CD4-positive, alpha-beta T cell (primary cell): ENCODE measurements around the gene YTHDF1. TPM values are rescaled to one million over a fixed set of nuclear protein-coding genes. Genes with fewer than 3 reads are reported as not detected.

Experiments used
- ATAC-seq: fragments of 200-7000 bp; cut with Tn5 transposase; one replicate; pipeline ENCODE4 v1.10.0; 2022; ENCODE audit warnings: mild to moderate bottlenecking; ENCODE audit not compliant: poor library complexity
- CTCF ChIA-PET: fragments of 350-600 bp; sonication (Branson Sonifier 250); formaldehyde crosslinking; loops from one replicate; lab custom pipeline; 2021; ENCODE audit warnings: antibody characterized with exemption, inconsistent platforms; lab: Charles Lee
- POLR2A ChIA-PET: fragments of 350-600 bp; sonication (Branson Sonifier 250); formaldehyde crosslinking; loops from one replicate; lab custom pipeline; 2021; ENCODE audit warnings: antibody characterized with exemption, inconsistent platforms; lab: Charles Lee
- DNase-seq, 14 experiments: peaks; one replicate each; pipeline ENCODE4 v3.0.0-alpha.2; 2013 to 2020; ENCODE audit warnings: mixed read lengths in 2 of 14
- H3K27ac ChIP-seq, 2 donors: one replicate each; pipeline versions ENCODE4 v1.5.1 to v1.7.0; 2013; ENCODE audit warnings: low read length in 2 of 2, low read depth in 1 of 2, mild to moderate bottlenecking in 1 of 2
- H3K27me3 ChIP-seq, 2 experiments: 1 replicate in 1 of 2; 2 replicates in 1 of 2; pipeline versions ENCODE4 v1.6.1 to v1.7.0; 2013; ENCODE audit warnings: low read length in 2 of 2, control low read depth in 1 of 2, mild to moderate bottlenecking in 1 of 2, moderate library complexity in 1 of 2; ENCODE audit not compliant: insufficient read depth in 2 of 2, control insufficient read depth in 1 of 2
- H3K36me3 ChIP-seq: one replicate; pipeline ENCODE4 v1.6.1; 2013; ENCODE audit warnings: low read length, control low read depth; ENCODE audit not compliant: insufficient read depth
- H3K4me1 ChIP-seq: one replicate; pipeline ENCODE4 v1.6.1; 2013; ENCODE audit warnings: low read length, control low read depth; ENCODE audit not compliant: insufficient read depth
- H3K4me3 ChIP-seq: one replicate; pipeline ENCODE4 v1.5.1; 2013; ENCODE audit warnings: mild to moderate bottlenecking, low read length, moderate library complexity
- H3K9me3 ChIP-seq, 2 experiments: 1 replicate in 1 of 2; 2 replicates in 1 of 2; pipeline versions ENCODE4 v1.6.1 to v1.7.0; 2013; ENCODE audit warnings: low read length in 2 of 2, mild to moderate bottlenecking in 2 of 2, control low read depth in 1 of 2, moderate library complexity in 1 of 2; ENCODE audit not compliant: control insufficient read depth in 1 of 2, insufficient read depth in 1 of 2
- H3K27ac Mint-ChIP-seq: one replicate; pipeline ENCODE4 v1.8.0; 2020; ENCODE audit warnings: mixed read lengths
- H3K27me3 Mint-ChIP-seq: one replicate; pipeline ENCODE4 v1.8.0; 2021; ENCODE audit warnings: mixed read lengths
- H3K36me3 Mint-ChIP-seq: one replicate; pipeline ENCODE4 v1.8.0; 2021; ENCODE audit warnings: low read depth, mixed read lengths
- H3K4me1 Mint-ChIP-seq: one replicate; pipeline ENCODE4 v1.8.0; 2021; ENCODE audit warnings: low read depth, mixed read lengths
- H3K4me3 Mint-ChIP-seq: one replicate; pipeline ENCODE4 v1.8.0; 2020; ENCODE audit warnings: mild to moderate bottlenecking, mixed read lengths
- H3K9me3 Mint-ChIP-seq: one replicate; pipeline ENCODE4 v1.8.0; 2020; ENCODE audit warnings: mixed read lengths
- CTCF ChIP-seq: fragments of 200-600 bp; IDR thresholded peaks from one replicate; pipeline ENCODE4 v1.8.0; 2022; ENCODE audit warnings: antibody characterized with exemption, mild to moderate bottlenecking
- intact Hi-C, 2 experiments: fragments of 100-400 bp; cut with DNase I in 1 of 2; cut with micrococcal nuclease in 1 of 2; formaldehyde crosslinking; loops; one replicate each; pipeline versions ENCODE4 v1.15.1 to v1.9.0; 2023 to 2025; cut with DNase I, micrococcal nuclease
- microRNA-seq: library from miRNA; unstranded; fragments of <30 nt; microRNA quantifications from one replicate; pipeline ENCODE4 v1.2.0, GENCODE V29; 2021; ENCODE audit warnings: borderline microRNAs expressed, borderline replicate concordance
- total RNA-seq, 174 experiments: library from RNA in 2 of 174; stranded (reverse) in 2 of 174; gene quantifications; one replicate each; pipeline ENCODE4 v1.2.3 and lab custom pipeline; 2021 to 2026

Gene YTHDF1
- total RNA-seq, 2 experiments from 2014 or later = 43.7 to 44.1 TPM

GRCh38 chr20:63147532-63147931 is 68.4 kb downstream of the YTHDF1 start:
- DNase-seq (no peak), ATAC-seq (no peak)
- H3K9me3 Mint-ChIP-seq = peaks cover 6% of the 10 kb centered on the region
- H3K36me3 Mint-ChIP-seq = no peaks in the 10 kb centered on the region
- no peaks in the 10 kb centered on the region for H3K4me1 Mint-ChIP-seq
- ChIA-PET CTCF (no interaction called here), POLR2A (no interaction called here)
- no peak overlapping the region for H3K4me3 ChIP-seq
- H3K9me3 ChIP-seq = peaks cover 17 to 30% of the 10 kb centered on the region in 2 experiments
- no peak for TF ChIP-seq CTCF
- no peak overlapping the region for H3K4me3 Mint-ChIP-seq
- H3K27me3 Mint-ChIP-seq = peaks cover 45% of the 10 kb centered on the region
- H3K36me3 ChIP-seq = no peaks in the 10 kb centered on the region
- H3K27me3 ChIP-seq = peaks cover 13 to 32% of the 10 kb centered on the region in 2 experiments
- intact Hi-C loops = no loop called here
- no peaks in the 10 kb centered on the region for H3K4me1 ChIP-seq
- H3K27ac ChIP-seq = no peak overlapping the region
- H3K27ac Mint-ChIP-seq = no peak overlapping the region

Small RNA genes within 50 kb of the gene (microRNA-seq; reads per million reads assigned to microRNA genes)
- not detected for gene MIR124-3
- not detected for gene MIR3196

Other genes starting within 250 kb of the YTHDF1 start
- not detected for gene BHLHE23, start 209.2 kb downstream of the YTHDF1 start, total RNA-seq
- gene BIRC7, start 19.8 kb upstream of the YTHDF1 start, total RNA-seq = not detected
- gene NKAIN4, start 38.3 kb upstream of the YTHDF1 start, total RNA-seq = not detected
- 100 to 1,000 TPM; 120 TPM for gene ARFGAP1, start 56.7 kb upstream of the YTHDF1 start, total RNA-seq
- gene COL20A1, start 77.1 kb upstream of the YTHDF1 start, total RNA-seq = under 1 TPM in 1 of 2 experiments, not detected in 1; 0.03 TPM
- gene CHRNA4, start 145.2 kb upstream of the YTHDF1 start, total RNA-seq = not detected